ENCODE data around the gene FNBP1L. TPM values are rescaled to one million over a fixed set of nuclear protein-coding genes. Genes with fewer than 3 reads are reported as not detected.
A peak's percentile ranks its signal among the peaks of the same experiment; 100 is the strongest.
"Not testable (repeated sequence)": the region's sequence is repeated elsewhere in the genome, so short reads cannot be mapped to it uniquely, and the experiment has no call there.

Gene FNBP1L
- total RNA-seq, 1 experiment from 2014 or later, result 21.4 TPM

DNA sequence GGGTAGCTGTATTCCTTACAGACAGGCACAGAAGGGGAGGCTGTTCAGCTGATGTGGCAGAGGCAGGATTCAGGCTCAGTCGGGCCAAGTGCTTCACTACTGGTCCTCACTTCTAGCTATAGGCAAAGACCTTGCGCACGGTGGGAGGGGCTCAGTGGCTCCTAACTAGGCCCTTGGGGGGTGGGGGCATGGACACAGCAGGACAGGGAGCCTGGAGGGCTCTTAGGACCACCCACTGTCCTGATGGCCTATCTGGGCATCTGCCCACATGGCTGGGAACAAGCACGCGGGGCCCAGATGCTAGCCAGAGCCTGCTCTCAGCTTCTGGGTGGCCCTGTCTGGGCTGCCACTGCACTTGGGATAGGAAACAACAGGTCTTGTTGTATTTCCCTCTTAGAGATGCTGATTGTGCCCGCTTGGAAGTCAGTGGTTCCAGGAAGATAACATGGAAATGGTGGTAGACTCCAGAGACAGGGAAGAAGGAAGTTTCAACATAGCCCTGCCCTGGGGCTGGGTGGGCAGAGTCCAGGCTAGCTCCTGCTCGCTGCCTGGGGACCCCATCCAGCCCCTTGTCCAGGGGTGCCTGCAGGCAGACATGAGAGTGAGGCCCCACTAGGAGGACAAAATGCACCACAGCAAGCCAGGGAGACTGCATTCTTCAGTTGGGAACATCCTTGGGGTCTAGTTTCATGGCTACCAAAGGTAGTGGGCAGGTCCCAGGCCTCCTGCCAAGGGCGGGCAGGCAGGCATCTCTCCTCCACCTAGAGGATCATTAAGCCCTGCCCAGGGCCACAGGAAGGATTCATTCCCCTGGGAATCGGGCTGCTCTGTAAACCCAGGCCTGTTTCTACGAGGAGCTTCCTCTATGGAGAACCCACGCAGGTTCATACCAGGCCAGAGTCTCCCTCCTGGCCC is 131.2 kb downstream of the FNBP1L start:
- H3K36me3 ChIP-seq, result peaks cover 95% of the 10 kb centered on the region

DNA sequence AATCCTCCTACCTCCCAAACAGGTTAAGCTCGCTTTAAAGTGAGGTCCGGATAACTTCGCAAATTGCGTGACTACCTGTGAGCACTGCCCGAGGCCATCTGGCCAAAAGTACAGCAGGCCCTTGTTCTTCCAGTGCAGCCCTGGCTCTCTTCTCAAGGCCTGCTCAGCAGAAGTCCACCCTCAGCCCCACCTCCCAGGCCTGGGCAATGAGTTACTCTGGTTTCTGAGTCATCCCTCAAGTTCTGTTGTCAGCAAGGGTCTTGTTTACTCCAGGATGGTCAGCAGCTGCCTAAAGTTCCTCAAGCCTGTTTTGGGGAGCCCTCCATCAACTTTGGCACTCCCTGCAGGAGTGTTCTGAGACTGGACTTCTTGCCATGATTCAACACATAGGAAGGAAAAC is 132.0 kb downstream of the FNBP1L start:
- Histone ChIP-seq H3K4me1 (replicated peaks) (peaks cover 32% of the 10 kb centered on the region), H3K4me3 (no peak overlapping the region)

More for the DNA sequence above, 131.2 kb downstream of the FNBP1L start:
- Histone ChIP-seq H3K9me3 (replicated peaks) (no peaks in the 10 kb centered on the region), H3K4me1 (replicated peaks) (peaks cover 32% of the 10 kb centered on the region), H3K4me3 (no peak overlapping the region), H3K27me3 (replicated peaks) (no peaks in the 10 kb centered on the region), H3K27ac (peak overlapping the region; percentile 25; the same call in 1 of the 2 replicates)
- DNase-seq (ENCODE audit: low read depth in 1 of 2, low spot score in 2 of 2), result peak; percentile 73 to 86

DNA sequence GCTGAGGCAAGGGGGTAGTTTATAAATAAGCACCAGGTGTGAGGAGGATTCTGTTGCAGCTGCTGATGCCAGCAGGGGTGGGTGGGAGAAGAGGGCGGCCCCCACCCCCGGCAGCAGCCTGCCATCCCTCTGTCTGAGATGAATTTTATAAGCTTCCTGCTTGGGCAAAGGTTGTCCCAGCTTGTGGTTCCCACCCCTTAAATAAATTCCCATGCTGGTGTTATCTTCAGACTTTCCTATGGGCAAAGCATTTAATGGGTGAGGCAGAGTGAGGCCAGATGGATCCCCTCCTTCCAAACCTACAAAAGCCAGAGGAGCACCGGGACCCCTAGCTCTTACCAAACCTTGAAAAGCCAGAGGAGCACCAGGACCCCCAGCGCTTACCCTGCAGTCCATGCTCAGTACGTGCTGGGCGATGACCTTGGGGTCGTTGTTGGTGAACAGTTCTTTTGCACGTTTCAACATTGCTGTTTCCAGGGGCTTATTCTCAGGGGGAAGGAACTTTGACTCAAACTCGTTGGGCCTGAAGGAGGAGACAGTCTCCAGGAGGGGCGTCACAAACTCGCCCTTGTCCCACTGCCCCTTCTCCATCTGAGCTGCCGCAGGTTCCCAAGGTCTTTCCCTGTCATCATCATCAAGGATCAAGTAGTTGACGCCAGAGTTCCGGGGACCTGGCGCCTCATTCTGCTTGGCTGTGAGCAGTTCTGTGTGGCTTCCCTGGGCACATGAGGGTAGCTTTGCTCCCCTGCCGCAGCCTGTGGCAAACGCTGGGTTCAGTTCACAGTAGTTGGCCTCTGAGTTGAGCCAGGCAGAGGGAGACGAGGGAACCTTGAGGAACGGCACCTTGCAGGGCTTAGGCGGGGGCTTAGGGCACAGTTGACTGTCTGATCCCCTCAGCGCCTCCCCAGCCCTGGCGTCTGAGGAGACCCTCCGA is 134.3 kb downstream of the FNBP1L start:
- no peaks in the 10 kb centered on the region for H3K9me3 ChIP-seq (replicated peaks)
- DNase-seq (ENCODE audit: low read depth in 1 of 2, low spot score in 2 of 2), result no peak
- no peak overlapping the region for H3K27ac ChIP-seq

More for the DNA sequence above, 132.0 kb downstream of the FNBP1L start:
- H3K36me3 ChIP-seq, result peaks cover 95% of the 10 kb centered on the region
- peak; percentile 70 to 83 for DNase-seq (ENCODE audit: low read depth in 1 of 2, low spot score in 2 of 2)
- H3K27ac ChIP-seq, result peak overlapping the region; percentile 25; the same call in 1 of the 2 replicates
- no peaks in the 10 kb centered on the region for H3K9me3 ChIP-seq (replicated peaks)
- H3K27me3 ChIP-seq (replicated peaks), result no peaks in the 10 kb centered on the region

DNA sequence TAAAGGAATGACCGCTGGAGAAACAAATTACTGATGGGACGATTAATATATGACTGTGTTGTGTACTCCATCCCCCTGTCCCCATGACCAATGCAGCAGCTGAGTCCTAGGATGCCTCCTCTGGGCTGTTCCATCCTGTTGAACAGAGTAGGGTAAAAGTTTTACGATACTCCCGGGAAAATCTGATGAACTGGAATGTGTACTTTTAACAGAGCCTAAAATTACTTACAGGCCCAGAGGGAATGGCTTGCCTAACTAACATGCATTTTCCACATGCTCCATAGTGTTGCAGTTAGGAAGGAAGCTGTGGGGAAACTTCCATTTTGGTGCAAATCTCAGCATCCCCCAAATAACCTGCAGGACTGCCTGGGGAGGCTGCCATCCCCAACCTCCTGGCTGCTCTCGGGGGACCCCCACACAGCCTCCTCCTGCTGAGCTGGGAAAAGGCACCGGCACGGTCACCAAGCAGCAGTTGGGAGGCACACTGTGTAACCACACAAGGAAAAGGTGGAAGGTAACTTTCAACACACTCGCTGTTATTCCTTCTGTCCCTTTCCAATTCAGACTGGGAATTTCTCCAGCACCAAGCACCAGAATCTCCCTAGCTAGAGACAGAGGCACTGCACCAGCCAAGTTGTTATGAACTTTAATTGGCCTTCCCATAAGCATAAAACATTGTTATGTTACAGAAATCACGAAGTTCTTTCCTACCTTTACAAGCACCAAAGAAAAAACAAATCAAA is 136.5 kb downstream of the FNBP1L start:
- H3K4me3 ChIP-seq, result no peak overlapping the region
- H3K4me1 ChIP-seq (replicated peaks), result peaks cover 50% of the 10 kb centered on the region
- DNase-seq (ENCODE audit: low read depth in 1 of 2, low spot score in 2 of 2), result no peak
- no peaks in the 10 kb centered on the region for H3K27me3 ChIP-seq (replicated peaks)
- H3K36me3 ChIP-seq, result peaks cover 95% of the 10 kb centered on the region
- no peaks in the 10 kb centered on the region for H3K9me3 ChIP-seq (replicated peaks)
- no peak overlapping the region for H3K27ac ChIP-seq

More for the DNA sequence above, 134.3 kb downstream of the FNBP1L start:
- Histone ChIP-seq H3K4me3 (no peak overlapping the region), H3K27me3 (replicated peaks) (no peaks in the 10 kb centered on the region), H3K36me3 (peaks cover 95% of the 10 kb centered on the region), H3K4me1 (replicated peaks) (peaks cover 47% of the 10 kb centered on the region)

DNA sequence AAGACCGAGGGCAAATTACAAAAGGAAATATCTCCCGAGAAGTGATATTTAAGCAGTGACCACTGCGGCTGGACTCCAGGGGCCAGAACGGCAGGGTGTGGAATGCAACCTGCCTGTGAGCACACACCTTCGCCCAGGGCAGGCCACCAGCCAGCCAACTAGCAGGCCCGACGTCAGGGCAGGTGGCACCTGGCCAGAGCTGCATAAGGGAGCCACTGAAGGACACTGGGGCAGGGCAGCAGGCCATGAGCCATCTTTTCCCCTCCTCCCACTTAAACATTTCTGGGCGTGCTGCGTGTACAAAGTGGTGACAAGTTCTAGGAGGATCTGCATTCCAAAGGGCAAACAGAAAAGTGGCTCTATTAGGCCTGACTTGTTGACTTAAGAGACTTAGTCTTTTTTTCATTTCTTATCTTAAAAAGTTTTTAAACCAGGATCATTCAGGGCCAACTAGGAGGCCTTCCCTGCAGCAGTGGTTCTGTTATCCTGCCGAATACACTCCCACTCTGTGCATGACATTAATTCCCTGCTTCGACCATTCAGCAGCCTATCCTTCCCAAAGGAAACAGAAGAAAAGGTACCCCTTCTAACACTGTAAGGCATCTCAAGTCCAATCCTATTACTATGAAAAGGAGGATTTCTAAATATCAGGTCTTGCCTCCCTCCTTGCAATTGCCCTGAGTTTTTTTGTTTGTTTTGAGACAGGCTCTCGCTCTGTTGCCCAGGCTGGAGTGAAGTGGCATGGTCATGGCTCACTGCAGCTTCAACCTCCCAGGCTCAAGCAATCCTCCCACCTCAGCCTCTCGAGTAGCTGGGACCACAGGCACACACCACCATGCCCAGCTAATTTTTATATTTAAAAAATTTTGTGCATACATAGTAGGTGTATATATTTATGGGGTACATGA is 137.4 kb downstream of the FNBP1L start:
- Histone ChIP-seq H3K4me1 (replicated peaks) (peaks cover 41% of the 10 kb centered on the region), H3K27me3 (replicated peaks) (no peaks in the 10 kb centered on the region), H3K9me3 (replicated peaks) (no peaks in the 10 kb centered on the region), H3K36me3 (peaks cover 99% of the 10 kb centered on the region), H3K4me3 (no peak overlapping the region), H3K27ac (no peak overlapping the region)
- peak in 1 of 2 experiments; percentile 40 for DNase-seq (ENCODE audit: low read depth in 1 of 2, low spot score in 2 of 2)

DNA sequence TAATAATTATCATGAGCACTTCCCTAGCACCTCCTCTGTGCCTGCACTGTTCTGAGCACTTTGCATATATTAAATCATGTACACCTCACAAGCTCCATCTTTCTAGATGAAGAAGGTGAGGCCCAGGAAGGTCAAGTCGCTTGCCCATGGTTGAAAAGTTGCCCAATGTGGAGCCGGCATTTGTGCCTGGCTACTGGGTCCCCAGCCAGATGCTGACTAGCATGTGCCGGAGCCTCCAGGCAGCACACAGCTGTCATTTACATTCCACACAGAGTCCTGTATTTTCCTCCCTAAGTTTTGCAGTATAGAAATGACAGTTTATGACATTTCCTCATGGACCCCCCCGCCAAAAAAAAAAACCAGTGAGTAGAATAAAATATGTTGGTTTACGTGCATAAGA is 139.4 kb downstream of the FNBP1L start:
- H3K27me3 ChIP-seq (replicated peaks), result no peaks in the 10 kb centered on the region
- no peak for DNase-seq (ENCODE audit: low read depth in 1 of 2, low spot score in 2 of 2)
- H3K4me1 ChIP-seq (replicated peaks), result peaks cover 29% of the 10 kb centered on the region
- H3K4me3 ChIP-seq, result no peak overlapping the region
- H3K27ac ChIP-seq, result no peak overlapping the region
- H3K9me3 ChIP-seq (replicated peaks), result no peaks in the 10 kb centered on the region
- H3K36me3 ChIP-seq, result peaks cover 98% of the 10 kb centered on the region

DNA sequence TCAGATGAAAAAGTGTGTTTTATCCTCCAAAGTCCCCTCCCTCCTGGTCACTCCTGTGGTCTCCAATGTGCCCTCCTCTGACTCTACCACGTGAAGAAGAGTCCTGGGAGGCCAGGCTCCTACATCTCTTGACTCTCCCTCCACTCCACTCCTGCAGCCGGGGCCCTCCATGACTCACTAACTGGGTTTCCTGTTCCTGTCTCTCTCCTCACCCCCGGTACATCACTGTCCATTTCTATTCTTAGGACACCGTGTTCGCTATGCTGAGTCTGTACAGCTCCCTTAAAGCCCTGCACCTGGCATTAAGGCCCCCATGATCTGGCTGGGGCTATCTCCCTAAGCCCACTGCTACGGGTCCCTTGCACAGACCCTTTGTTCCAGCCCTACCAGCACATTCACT is 140.3 kb downstream of the FNBP1L start:
- Histone ChIP-seq H3K27me3 (replicated peaks) (no peaks in the 10 kb centered on the region), H3K27ac (no peak overlapping the region), H3K4me3 (no peak overlapping the region), H3K36me3 (peaks cover 93% of the 10 kb centered on the region), H3K4me1 (replicated peaks) (peaks cover 29% of the 10 kb centered on the region), H3K9me3 (replicated peaks) (no peaks in the 10 kb centered on the region)
- DNase-seq (ENCODE audit: low read depth in 1 of 2, low spot score in 2 of 2), result no peak

DNA sequence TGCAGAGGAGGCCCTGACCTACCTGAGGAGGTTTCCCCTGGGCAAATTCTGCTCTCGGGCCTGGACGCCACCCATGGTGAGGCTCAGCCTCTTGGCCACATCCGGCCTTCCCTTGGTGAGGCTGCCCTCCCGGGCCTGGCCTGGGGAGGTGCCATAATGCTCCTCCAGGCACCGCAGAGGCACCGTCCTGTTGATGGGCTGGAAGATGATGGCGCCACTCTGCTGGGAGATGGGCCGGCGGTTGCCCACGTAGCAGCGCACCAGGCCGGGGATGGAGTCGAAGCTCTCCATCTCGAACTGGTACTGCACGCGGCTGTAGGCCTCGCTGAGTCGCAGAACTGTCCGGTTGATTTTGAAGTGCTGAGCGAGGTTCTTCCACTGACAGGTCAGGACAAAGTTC is 141.0 kb downstream of the FNBP1L start:
- Histone ChIP-seq H3K9me3 (replicated peaks) (no peaks in the 10 kb centered on the region), H3K27me3 (replicated peaks) (no peaks in the 10 kb centered on the region), H3K4me1 (replicated peaks) (peaks cover 33% of the 10 kb centered on the region), H3K36me3 (peaks cover 92% of the 10 kb centered on the region), H3K4me3 (no peak overlapping the region), H3K27ac (no peak overlapping the region)
- no peak for DNase-seq (ENCODE audit: low read depth in 1 of 2, low spot score in 2 of 2)

DNA sequence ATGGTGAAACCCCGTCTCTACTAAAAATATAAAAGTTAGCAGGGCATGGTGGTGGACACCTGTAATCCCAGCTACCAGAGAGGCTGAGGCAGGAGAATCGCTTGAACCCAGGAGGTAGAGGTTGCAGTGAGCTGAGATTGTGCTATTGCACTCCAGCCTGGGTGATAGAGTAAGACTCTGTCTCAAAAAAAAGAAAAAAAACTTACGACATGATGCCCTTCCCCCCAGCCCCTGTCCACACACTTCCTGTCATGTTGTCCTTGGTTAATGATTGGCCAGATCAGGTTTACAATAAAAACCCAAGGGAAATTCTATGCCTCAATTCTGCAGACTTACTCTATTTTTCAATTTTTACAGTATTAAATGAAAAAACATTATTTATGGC is 143.4 kb downstream of the FNBP1L start:
- peaks cover 83% of the 10 kb centered on the region for H3K36me3 ChIP-seq
- not testable (repeated sequence) for H3K4me3 ChIP-seq; H3K27ac ChIP-seq; H3K9me3 ChIP-seq (replicated peaks); H3K27me3 ChIP-seq (replicated peaks); DNase-seq (ENCODE audit: low read depth in 1 of 2, low spot score in 2 of 2)
- peaks cover 32% of the 10 kb centered on the region for H3K4me1 ChIP-seq (replicated peaks)

DNA sequence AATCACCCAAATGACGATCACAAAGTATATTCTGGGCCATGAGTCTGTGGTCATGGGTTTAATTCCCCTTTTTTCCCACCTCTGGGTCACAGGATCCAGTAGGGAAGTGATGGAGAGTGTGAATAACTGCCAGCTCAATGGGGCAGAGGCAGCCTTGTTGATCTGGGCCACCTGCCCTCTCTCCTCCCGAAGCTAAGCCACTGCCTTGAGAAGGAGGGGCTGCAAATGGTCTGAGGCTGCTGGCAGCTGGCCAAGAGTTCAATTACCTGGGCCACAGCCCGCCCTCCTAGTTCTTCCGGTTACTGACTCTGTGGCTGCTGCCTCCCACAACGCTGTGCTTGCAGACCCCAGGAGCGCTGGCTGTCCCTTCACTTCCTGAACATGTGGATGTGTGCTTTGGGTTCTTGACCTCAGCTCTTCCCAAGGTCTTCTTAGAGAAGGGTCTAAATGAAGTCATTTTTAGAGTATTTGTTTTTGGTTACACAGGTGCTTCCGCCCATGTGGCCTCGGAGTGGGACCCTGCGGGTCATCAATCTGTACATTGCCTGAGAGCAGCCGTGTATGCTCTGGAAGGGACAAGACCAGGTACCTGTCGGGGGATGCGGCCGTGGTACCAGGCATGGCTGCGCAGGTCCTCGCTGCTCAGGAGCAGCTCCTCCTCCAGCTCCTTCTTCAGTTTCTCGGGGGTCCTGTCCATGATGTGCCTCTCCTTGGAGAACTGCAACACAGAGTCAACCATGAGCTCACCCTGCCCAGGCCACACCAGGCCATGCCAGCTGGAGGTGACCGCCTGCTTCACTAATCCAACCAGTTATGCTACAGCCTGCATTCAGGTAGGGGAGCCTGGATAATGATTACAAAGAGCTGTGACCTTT is 144.0 kb downstream of the FNBP1L start:
- no peak overlapping the region for H3K27ac ChIP-seq
- H3K36me3 ChIP-seq, result peaks cover 77% of the 10 kb centered on the region
- H3K4me1 ChIP-seq (replicated peaks), result peaks cover 29% of the 10 kb centered on the region
- no peak overlapping the region for H3K4me3 ChIP-seq
- DNase-seq (ENCODE audit: low read depth in 1 of 2, low spot score in 2 of 2), result no peak
- H3K27me3 ChIP-seq (replicated peaks), result no peaks in the 10 kb centered on the region
- no peaks in the 10 kb centered on the region for H3K9me3 ChIP-seq (replicated peaks)

DNA sequence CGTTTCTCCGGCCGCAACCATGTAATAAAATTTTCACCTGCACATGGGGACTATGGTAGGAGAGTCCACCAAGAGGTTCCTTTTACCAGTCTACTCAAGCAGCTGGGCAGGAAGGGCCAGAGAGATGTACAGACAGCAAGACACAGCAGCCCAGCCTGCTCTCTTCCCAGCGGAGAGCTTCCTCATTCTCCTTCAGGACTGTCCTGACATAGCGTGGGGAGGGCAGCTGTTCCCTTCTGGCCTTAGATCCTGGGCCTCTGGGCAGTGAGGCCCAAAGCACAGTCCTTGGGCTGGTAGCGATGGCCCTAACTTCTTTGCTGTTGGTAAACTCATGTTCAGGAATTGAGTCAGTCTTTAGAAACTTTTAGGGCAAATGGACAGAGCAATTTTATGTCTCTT is 144.6 kb downstream of the FNBP1L start:
- no peak overlapping the region for H3K27ac ChIP-seq
- no peak for DNase-seq (ENCODE audit: low read depth in 1 of 2, low spot score in 2 of 2)
- H3K4me1 ChIP-seq (replicated peaks), result peaks cover 29% of the 10 kb centered on the region
- H3K27me3 ChIP-seq (replicated peaks), result no peaks in the 10 kb centered on the region
- no peak overlapping the region for H3K4me3 ChIP-seq
- H3K36me3 ChIP-seq, result peaks cover 73% of the 10 kb centered on the region
- no peaks in the 10 kb centered on the region for H3K9me3 ChIP-seq (replicated peaks)

Data from SJSA1 (cell line).